GM19467 (cell line): Measurements from ENCODE around the gene PDIK1L.

Experiments
- ATAC-seq: cut with Tn5 transposase; IDR thresholded peaks from one replicate; pipeline ENCODE4 v1.9.1; 2021; ENCODE audit warnings: mild to moderate bottlenecking, moderate library complexity; ENCODE audit not compliant: unreplicated experiment

PDIK1L gene

GRCh38 chr1:26111530-26112406 lies at the start of gene PDIK1L:
PDIK1L (plus strand) TSS chr1:26111824; CDS start chr1:26114309, 2,485 bp downstream.
- ATAC-seq, result peak; percentile 58

- ATAC-seq, result no peak
Measured at GRCh38 chr1:26064553-26064952, 47.1 kb upstream of the PDIK1L start.

GRCh38 chr1:26066160-26066559 lies 45.5 kb upstream of the PDIK1L start:
- ATAC-seq, result no peak

- no peak for ATAC-seq
Measured at GRCh38 chr1:26066857-26067256, 44.8 kb upstream of the PDIK1L start.

- ATAC-seq, result no peak
Measured at GRCh38 chr1:26067432-26067911, 44.2 kb upstream of the PDIK1L start, which contains the start of gene TRIM63. TRIM63 (minus strand) TSS chr1:26067630; CDS start chr1:26067494, 136 bp downstream.

- no peak for ATAC-seq
Measured at GRCh38 chr1:26069941-26070295, 41.7 kb upstream of the PDIK1L start.

GRCh38 chr1:26070296-26070962 lies 41.2 kb upstream of the PDIK1L start:
- no peak for ATAC-seq

GRCh38 chr1:26070963-26071342 lies 40.7 kb upstream of the PDIK1L start:
- no peak for ATAC-seq

- ATAC-seq, result no peak
Measured at GRCh38 chr1:26072305-26072704, 39.3 kb upstream of the PDIK1L start.

GRCh38 chr1:26075421-26076144 lies 36.0 kb upstream of the PDIK1L start:
- ATAC-seq, result no peak

- no peak for ATAC-seq
Measured at GRCh38 chr1:26077524-26077923, 34.1 kb upstream of the PDIK1L start.

- ATAC-seq, result no peak
Measured at GRCh38 chr1:26078286-26079177, 33.1 kb upstream of the PDIK1L start.

- no peak for ATAC-seq
Measured at GRCh38 chr1:26079178-26079563, 32.5 kb upstream of the PDIK1L start.

- ATAC-seq, result no peak
Measured at GRCh38 chr1:26079960-26080814, 31.4 kb upstream of the PDIK1L start.

- no peak for ATAC-seq
Measured at GRCh38 chr1:26081267-26082019, 30.2 kb upstream of the PDIK1L start.

- ATAC-seq, result no peak
Measured at GRCh38 chr1:26082020-26082350, 29.6 kb upstream of the PDIK1L start.

- ATAC-seq, result no peak
Measured at GRCh38 chr1:26083208-26083607, 28.4 kb upstream of the PDIK1L start.

- no peak for ATAC-seq
Measured at GRCh38 chr1:26084091-26084561, 27.5 kb upstream of the PDIK1L start.

- ATAC-seq, result no peak
Measured at GRCh38 chr1:26084844-26085243, 26.8 kb upstream of the PDIK1L start.
